Endothelial cell of umbilical vein (primary cell): Measurements from ENCODE around the gene TXK. TPM values are rescaled to one million over a fixed set of nuclear protein-coding genes. Genes with fewer than 3 reads are reported as not detected.
A peak's percentile ranks its signal among the peaks of the same experiment; 100 is the strongest.

Experiments
- BruUV-seq: library from RNA; stranded (reverse); fragments of 400-500 nt; replicated peaks from 2 replicates; lab custom pipeline; 2021; lab: Mats Ljungman, UMichigan
- CTCF ChIA-PET: fragments of 300-600, 350-600 bp; sonication (Branson Sonifier 250); formaldehyde crosslinking; loops from one replicate; lab custom pipeline; 2021; ENCODE audit warnings: antibody characterized with exemption, inconsistent platforms; lab: Charles Lee
- POLR2A ChIA-PET: fragments of 300-600, 350-600 bp; sonication (Branson Sonifier 250); formaldehyde crosslinking; loops from one replicate; lab custom pipeline; 2021; ENCODE audit warnings: antibody characterized with exemption, inconsistent platforms; lab: Charles Lee
- DNase-seq: peaks from one replicate; pipeline ENCODE4 v3.0.0-alpha.2; 2011; ENCODE audit warnings: low read depth, low spot score
- FAIRE-seq: peaks from 2 replicates; lab custom pipeline; 2011; peaks lifted over from hg19 to GRCh38; lab: Jason Lieb, UNC
- H2AFZ ChIP-seq: 2 replicates; pipeline ENCODE4 v1.6.0; 2012; ENCODE audit warnings: low read depth, low read length, control low read depth, inconsistent platforms
- H3K27ac ChIP-seq: 2 replicates; pipeline ENCODE4 v1.5.1; 2011; ENCODE audit warnings: low read depth, mild to moderate bottlenecking, control low read depth, low read length, moderate library complexity; ENCODE audit not compliant: insufficient read depth
- H3K27me3 ChIP-seq, 2 experiments: 2 replicates each; pipeline versions ENCODE4 v1.6.0 to v1.6.1; 2011; ENCODE audit warnings: low read length in 2 of 2, mixed read lengths in 1 of 2; ENCODE audit not compliant: control insufficient read depth in 2 of 2, insufficient read depth in 2 of 2
- H3K36me3 ChIP-seq, 2 experiments: 2 replicates in 1 of 2; 3 replicates in 1 of 2; pipeline ENCODE4 v1.5.1; 2011; ENCODE audit warnings: low read length in 2 of 2, mild to moderate bottlenecking in 1 of 2, moderate library complexity in 1 of 2; ENCODE audit not compliant: control insufficient read depth in 2 of 2, insufficient read depth in 2 of 2; ENCODE audit errors: extremely low read depth in 1 of 2
- H3K4me1 ChIP-seq: 3 replicates; pipeline ENCODE4 v1.5.1; 2011; ENCODE audit warnings: mild to moderate bottlenecking, low read length; ENCODE audit not compliant: control insufficient read depth, insufficient read depth; ENCODE audit errors: extremely low read depth
- H3K4me2 ChIP-seq: 2 replicates; pipeline ENCODE4 v1.6.1; 2011; ENCODE audit warnings: low read length, control low read depth, mixed read lengths; ENCODE audit not compliant: insufficient read depth
- H3K4me3 ChIP-seq, 3 experiments: fragments of 200-600 bp in 1 of 3; sonication (generic), shearing (Covaris generic) in 1 of 3; replicated peaks in 1 of 3; 2 replicates each; pipeline ENCODE4 v1.5.1; 2011 to 2016; ENCODE audit warnings: control low read depth in 3 of 3, low read length in 3 of 3, mild to moderate bottlenecking in 2 of 3, inconsistent platforms in 1 of 3, low read depth in 1 of 3, moderate library complexity in 1 of 3; ENCODE audit not compliant: insufficient read depth in 1 of 3
- H3K79me2 ChIP-seq: 2 replicates; pipeline ENCODE4 v1.6.0; 2012; ENCODE audit warnings: low read length, inconsistent platforms; ENCODE audit not compliant: control insufficient read depth, insufficient read depth
- H3K9ac ChIP-seq: replicated peaks from 2 replicates; pipeline ENCODE3; 2011; ENCODE audit warnings: low read length, control low read depth; ENCODE audit not compliant: insufficient read depth; ENCODE audit errors: extremely low read depth
- H3K9me1 ChIP-seq: replicated peaks from 3 replicates; pipeline ENCODE4 v1.6.0; 2011; ENCODE audit warnings: mild to moderate bottlenecking, low read length; ENCODE audit not compliant: control insufficient read depth, insufficient read depth; ENCODE audit errors: extremely low read depth
- H3K9me3 ChIP-seq: replicated peaks from 2 replicates; pipeline ENCODE4 v1.5.1; 2012; ENCODE audit warnings: low read length, inconsistent platforms; ENCODE audit not compliant: control insufficient read depth, insufficient read depth
- H4K20me1 ChIP-seq: replicated peaks from 2 replicates; pipeline ENCODE3; 2011; ENCODE audit warnings: mild to moderate bottlenecking, low read length; ENCODE audit not compliant: control insufficient read depth, insufficient read depth; ENCODE audit errors: extremely low read depth
- GATA2 ChIP-seq: IDR thresholded peaks from 2 replicates; pipeline ENCODE4 v1.7.0; 2011; ENCODE audit warnings: low read depth, mild to moderate bottlenecking, moderate library complexity, mixed read lengths, low read length; ENCODE audit not compliant: insufficient read length, insufficient read depth
- JUN ChIP-seq: IDR thresholded peaks from 2 replicates; pipeline ENCODE4 v1.6.1; 2011; ENCODE audit warnings: borderline replicate concordance, low read depth; ENCODE audit not compliant: insufficient read length, insufficient read depth
- MAX ChIP-seq: IDR thresholded peaks from 2 replicates; pipeline ENCODE4 v1.6.1; 2011; ENCODE audit not compliant: insufficient read depth, insufficient read length
- POLR2A ChIP-seq: IDR thresholded peaks from 2 replicates; pipeline ENCODE4 v1.6.1; 2012; ENCODE audit warnings: low read depth, mild to moderate bottlenecking, control low read depth, low read length
- POLR2AphosphoS5 ChIP-seq: IDR thresholded peaks from 2 replicates; pipeline ENCODE4 v1.6.1; 2012; ENCODE audit warnings: low read depth, mild to moderate bottlenecking, control low read depth, low read length, moderate library complexity; ENCODE audit not compliant: insufficient read depth
- dilution Hi-C: fragments of 300-500 bp; cut with MboI; formaldehyde crosslinking; loops from one replicate; pipeline ENCODE4 v1.15.0; 2019; ENCODE audit warnings: low sequenced_read_pairs; ENCODE audit not compliant: extremely low pct_ligation_motif_present
- intact Hi-C: fragments of 100-400 bp; cut with micrococcal nuclease; formaldehyde crosslinking; loops from one replicate; pipeline ENCODE4 v1.10.0; 2022
- polyA plus RNA-seq, 4 experiments: library from polyadenylated mRNA; depleted of rRNA in 3 of 4; stranded (reverse) in 3 of 4; unstranded in 1 of 4; fragments of >200 nt; gene quantifications; 2 replicates each; pipeline versions ENCODE4 v1.2.1 to v1.2.3, GENCODE V29; 2011 to 2012; ENCODE audit warnings: missing spikeins in 1 of 4
- total RNA-seq: library from RNA; stranded (reverse); gene quantifications from 2 replicates; pipeline ENCODE4 v1.2.3, GENCODE V29; 2021

TXK gene
- total and polyA plus RNA-seq, 2 donors (not counting 3 experiments of a cell fraction or from before 2014, with no cell fraction given) = 0.26 to 0.97 TPM

- POLR2A ChIA-PET = no interaction called here
- Histone ChIP-seq H4K20me1 (no peaks in the 10 kb centered on the region), H3K79me2 (no peaks in the 10 kb centered on the region), H3K9ac (no peak overlapping the region), H3K4me3 (no peak overlapping the region), H3K36me3 (no peaks in the 10 kb centered on the region), H3K27me3 (no peaks in the 10 kb centered on the region), H3K9me1 (no peaks in the 10 kb centered on the region), H2AFZ (no peak overlapping the region), H3K9me3 (no peaks in the 10 kb centered on the region), H3K4me1 (peaks cover 28% of the 10 kb centered on the region), H3K4me2 (no peak overlapping the region), H3K27ac (no peak overlapping the region)
- intact Hi-C loops = no loop called here
- DNase-seq = no peak
- no TSS peak for BruUV-seq
- CTCF ChIA-PET = interaction anchor here (1.1 to 2.0 kb wide), 2 partner anchors 79 to 246 kb away, joined by 3 to 9 read pairs; no protein-coding TSS in a partner anchor
- TF ChIP-seq JUN = no peak
- TF ChIP-seq GATA2 = no peak
- no peak for FAIRE-seq
- dilution Hi-C loops = no loop called here
Observed at GRCh38 chr4:48082956-48083355, 51.1 kb downstream of the TXK start.

- H3K4me2 ChIP-seq = peak overlapping the region; percentile 74
- no peaks in the 10 kb centered on the region for H3K36me3 ChIP-seq
- TF ChIP-seq MAX (no peak), JUN (no peak), POLR2A (no peak), POLR2AphosphoS5 (no peak)
- ChIA-PET CTCF (no interaction called here), POLR2A (no interaction called here)
- dilution Hi-C loops = no loop called here
- H3K79me2 ChIP-seq = no peaks in the 10 kb centered on the region
- peak; percentile 33 for FAIRE-seq
- H2AFZ ChIP-seq = no peak overlapping the region
- intact Hi-C loops = no loop called here
- no peaks in the 10 kb centered on the region for H3K27me3 ChIP-seq
- no peaks in the 10 kb centered on the region for H4K20me1 ChIP-seq
- peak; percentile 12 for DNase-seq
- H3K4me1 ChIP-seq = peaks cover 28% of the 10 kb centered on the region
- no peak overlapping the region for H3K9ac ChIP-seq
- no peak overlapping the region for H3K4me3 ChIP-seq
- no peak overlapping the region for H3K27ac ChIP-seq
- H3K9me1 ChIP-seq = no peaks in the 10 kb centered on the region
- no TSS peak for BruUV-seq
- H3K9me3 ChIP-seq = no peaks in the 10 kb centered on the region
Observed at GRCh38 chr4:48081196-48081595, 52.9 kb downstream of the TXK start.
